ENCODE measurements around the gene TRIM9.
"Not testable (repeated sequence)": the region's sequence is repeated elsewhere in the genome, so short reads cannot be mapped to it uniquely, and the experiment has no call there.

The TRIM9 gene

GRCh38 chr14:50998612-50999011, 96.3 kb downstream of the TRIM9 start:
- no peak for DNase-seq

- DNase-seq, result no peak
Measured at GRCh38 chr14:50997712-50998111, 97.2 kb downstream of the TRIM9 start.

GRCh38 chr14:50994158-50994557, 100.7 kb downstream of the TRIM9 start:
- DNase-seq, result not testable (repeated sequence)

GRCh38 chr14:50985859-50986331, 109.0 kb downstream of the TRIM9 start:
- no peak for DNase-seq

GRCh38 chr14:50985124-50985858, 109.6 kb downstream of the TRIM9 start:
- DNase-seq, result no peak

- DNase-seq, result no peak
Measured at GRCh38 chr14:50984036-50984710, 110.7 kb downstream of the TRIM9 start.

GRCh38 chr14:50979941-50980850, 114.7 kb downstream of the TRIM9 start:
- DNase-seq, result no peak

GRCh38 chr14:50978888-50979287, 116.0 kb downstream of the TRIM9 start:
- no peak for DNase-seq

GRCh38 chr14:50978529-50978871, 116.4 kb downstream of the TRIM9 start:
- DNase-seq, result no peak

GRCh38 chr14:50977863-50978528, 116.9 kb downstream of the TRIM9 start:
- DNase-seq, result no peak

GRCh38 chr14:50974118-50974517, 120.8 kb downstream of the TRIM9 start:
- no peak for DNase-seq

GRCh38 chr14:50972734-50973133, 122.2 kb downstream of the TRIM9 start:
- DNase-seq, result no peak

GRCh38 chr14:50970886-50971781, 123.8 kb downstream of the TRIM9 start:
- DNase-seq, result no peak

GRCh38 chr14:50967790-50968189, 127.1 kb downstream of the TRIM9 start:
- no peak for DNase-seq

GRCh38 chr14:50967103-50967502, 127.8 kb downstream of the TRIM9 start:
- DNase-seq, result no peak

GRCh38 chr14:50964683-50965390, 130.1 kb downstream of the TRIM9 start:
- DNase-seq, result no peak

- no peak for DNase-seq
Measured at GRCh38 chr14:50963919-50964318, 131.0 kb downstream of the TRIM9 start.

- no peak for DNase-seq
Measured at GRCh38 chr14:50961605-50962221, 133.2 kb downstream of the TRIM9 start.

- DNase-seq, result no peak
Measured at GRCh38 chr14:50957296-50957695, 137.6 kb downstream of the TRIM9 start.

GRCh38 chr14:50956421-50956820, 138.5 kb downstream of the TRIM9 start:
- DNase-seq, result not testable (repeated sequence)
